ENCODE measurements around the gene OR2T35.
"Not testable (repeated sequence)": the region's sequence is repeated elsewhere in the genome, so short reads cannot be mapped to it uniquely, and the experiment has no call there.

OR2T35 gene

GRCh38 chr1:248641583-248641982, 3.5 kb downstream of the OR2T35 start:
- DNase-seq (ENCODE audit: insufficient read length, low spot score); FAIRE-seq: not testable (repeated sequence)

- DNase-seq (ENCODE audit: insufficient read length, low spot score); FAIRE-seq: not testable (repeated sequence)
Measured at GRCh38 chr1:248640906-248641305, 4.2 kb downstream of the OR2T35 start.

GRCh38 chr1:248639652-248640051, 5.4 kb downstream of the OR2T35 start:
- FAIRE-seq; DNase-seq (ENCODE audit: insufficient read length, low spot score): not testable (repeated sequence)

DNA sequence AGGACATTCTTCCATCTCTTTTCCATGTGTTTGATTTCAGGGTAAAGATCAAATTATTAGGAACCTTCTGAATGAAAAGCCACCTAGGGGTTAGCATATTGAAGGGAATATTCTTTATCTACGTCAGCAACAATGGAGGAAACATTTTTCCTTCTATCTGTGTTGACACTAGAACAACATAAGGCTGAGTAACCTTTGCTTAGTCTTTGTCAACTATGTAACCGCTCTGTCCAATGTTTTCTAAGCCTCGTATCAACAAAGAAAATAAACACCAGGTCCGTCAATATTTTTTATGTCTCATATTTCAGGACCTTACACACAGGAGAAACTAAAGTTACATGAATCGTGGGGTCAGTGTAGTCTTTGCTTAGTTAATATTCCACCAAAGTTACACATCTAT, 8.5 kb downstream of the OR2T35 start:
- FAIRE-seq: not testable (repeated sequence)

DNA sequence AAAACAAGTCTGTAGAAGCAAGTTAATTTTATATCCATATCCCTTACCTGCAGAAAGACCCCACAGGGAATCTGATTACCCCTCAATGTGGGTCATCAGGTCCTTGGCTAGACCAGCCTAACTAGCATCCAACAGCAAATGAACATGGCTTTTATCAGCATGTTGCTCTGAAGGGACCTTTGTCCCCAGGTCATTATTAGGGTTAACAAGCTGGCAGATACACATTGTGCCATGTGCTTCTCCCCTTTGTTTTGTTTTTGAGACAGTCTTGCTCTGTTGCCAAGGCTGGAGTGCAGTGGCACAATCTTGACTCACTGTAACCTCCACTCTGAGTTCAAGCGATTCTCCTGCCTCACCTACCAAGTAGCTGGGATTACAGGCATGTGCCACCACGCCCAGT, 10.1 kb downstream of the OR2T35 start, which contains the start of gene OR2T11:
TSS of gene OR2T11 (minus strand) at position 101 of the 400 bp plus-strand sequence. CDS start 7,963 bp downstream, outside the sequence.
- DNase-seq (ENCODE audit: insufficient read length, low spot score); FAIRE-seq: not testable (repeated sequence)

More for the DNA sequence above, 8.5 kb downstream of the OR2T35 start:
- DNase-seq (ENCODE audit: insufficient read length, low spot score): not testable (repeated sequence)

- no peak for FAIRE-seq
- DNase-seq (ENCODE audit: insufficient read length, low spot score): no peak
- TF ChIP-seq, protein P1, sequence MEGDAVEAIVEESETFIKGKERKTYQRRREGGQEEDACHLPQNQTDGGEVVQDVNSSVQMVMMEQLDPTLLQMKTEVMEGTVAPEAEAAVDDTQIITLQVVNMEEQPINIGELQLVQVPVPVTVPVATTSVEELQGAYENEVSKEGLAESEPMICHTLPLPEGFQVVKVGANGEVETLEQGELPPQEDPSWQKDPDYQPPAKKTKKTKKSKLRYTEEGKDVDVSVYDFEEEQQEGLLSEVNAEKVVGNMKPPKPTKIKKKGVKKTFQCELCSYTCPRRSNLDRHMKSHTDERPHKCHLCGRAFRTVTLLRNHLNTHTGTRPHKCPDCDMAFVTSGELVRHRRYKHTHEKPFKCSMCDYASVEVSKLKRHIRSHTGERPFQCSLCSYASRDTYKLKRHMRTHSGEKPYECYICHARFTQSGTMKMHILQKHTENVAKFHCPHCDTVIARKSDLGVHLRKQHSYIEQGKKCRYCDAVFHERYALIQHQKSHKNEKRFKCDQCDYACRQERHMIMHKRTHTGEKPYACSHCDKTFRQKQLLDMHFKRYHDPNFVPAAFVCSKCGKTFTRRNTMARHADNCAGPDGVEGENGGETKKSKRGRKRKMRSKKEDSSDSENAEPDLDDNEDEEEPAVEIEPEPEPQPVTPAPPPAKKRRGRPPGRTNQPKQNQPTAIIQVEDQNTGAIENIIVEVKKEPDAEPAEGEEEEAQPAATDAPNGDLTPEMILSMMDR (IDR thresholded peaks at IDR 0.05; ENCODE audit: insufficient read depth, missing control alignments): no peak
Measured at GRCh38 chr1:248631354-248632008, 13.6 kb downstream of the OR2T35 start.

GRCh38 chr1:248630551-248630950, 14.5 kb downstream of the OR2T35 start:
- FAIRE-seq (no peak), DNase-seq (ENCODE audit: insufficient read length, low spot score) (no peak)
- TF ChIP-seq, protein P1 (IDR thresholded peaks at IDR 0.05; ENCODE audit: insufficient read depth, missing control alignments): no peak

- DNase-seq (ENCODE audit: insufficient read length, low spot score): no peak
- TF ChIP-seq, protein P1 (IDR thresholded peaks at IDR 0.05; ENCODE audit: insufficient read depth, missing control alignments): no peak
- no peak for FAIRE-seq
Measured at GRCh38 chr1:248627971-248628844, 16.9 kb downstream of the OR2T35 start.

DNA sequence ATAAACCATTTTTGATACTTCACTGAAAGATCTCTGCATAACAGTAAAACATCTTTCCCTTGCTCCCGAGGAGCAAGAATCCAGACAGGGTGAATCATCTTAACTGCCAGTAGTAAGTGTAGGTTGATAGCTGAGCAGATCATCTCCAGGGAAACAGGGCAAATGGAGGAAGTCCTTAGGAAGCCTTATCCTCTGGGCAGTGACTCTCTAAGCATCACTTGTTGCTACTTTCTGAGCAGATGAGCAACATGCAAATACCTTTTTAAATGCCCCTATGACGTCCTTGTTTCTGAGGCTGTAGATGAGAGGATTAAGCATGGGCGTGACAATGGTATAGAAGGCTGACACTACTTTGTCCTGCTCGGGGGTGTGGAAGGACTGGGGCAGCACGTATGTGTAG, 19.1 kb downstream of the OR2T35 start:
- no peak for DNase-seq (ENCODE audit: insufficient read length, low spot score)
- no peak for FAIRE-seq
- TF ChIP-seq, protein P1 (IDR thresholded peaks at IDR 0.05; ENCODE audit: insufficient read depth, missing control alignments): no peak

All from D721Med (cell line).